ENCODE measurements around the gene GSG1L2.

The GSG1L2 gene

GRCh38 chr17:9825641-9826150 lies 3.8 kb upstream of the GSG1L2 start, which contains the start of gene GLP2R:
Gene GLP2R (plus strand): TSS chr17:9825924. CDS start chr17:9826064, 140 bp downstream.
- no peak for DNase-seq (ENCODE audit: low read depth, low spot score)

DNA sequence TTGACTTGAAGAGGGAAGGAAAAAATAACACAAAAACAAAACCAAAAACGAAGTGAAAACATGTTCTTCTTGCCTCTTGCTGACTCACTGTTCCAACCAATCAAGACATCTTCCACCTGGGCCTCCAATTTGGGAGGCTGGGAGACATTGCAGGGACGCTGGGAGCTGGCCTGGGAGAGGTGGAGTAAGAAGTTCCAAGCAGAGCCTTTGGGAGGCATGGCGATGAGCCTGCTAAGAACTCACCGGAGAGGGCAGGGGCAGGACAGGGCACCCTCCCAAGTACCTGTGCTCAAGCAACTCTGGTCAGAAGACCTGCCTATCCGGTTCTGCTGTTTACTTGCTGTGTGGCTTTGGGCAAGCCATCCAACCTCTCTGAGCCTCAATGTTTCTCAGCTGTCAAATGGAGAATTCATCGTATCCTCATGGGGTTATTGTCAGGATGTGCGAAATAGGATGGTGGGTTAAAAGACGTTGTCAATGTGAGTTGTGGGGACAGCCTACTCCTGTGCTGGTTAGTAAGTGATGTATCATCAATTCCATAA lies 3.0 kb upstream of the GSG1L2 start:
- no peak for DNase-seq (ENCODE audit: low read depth, low spot score)

DNA sequence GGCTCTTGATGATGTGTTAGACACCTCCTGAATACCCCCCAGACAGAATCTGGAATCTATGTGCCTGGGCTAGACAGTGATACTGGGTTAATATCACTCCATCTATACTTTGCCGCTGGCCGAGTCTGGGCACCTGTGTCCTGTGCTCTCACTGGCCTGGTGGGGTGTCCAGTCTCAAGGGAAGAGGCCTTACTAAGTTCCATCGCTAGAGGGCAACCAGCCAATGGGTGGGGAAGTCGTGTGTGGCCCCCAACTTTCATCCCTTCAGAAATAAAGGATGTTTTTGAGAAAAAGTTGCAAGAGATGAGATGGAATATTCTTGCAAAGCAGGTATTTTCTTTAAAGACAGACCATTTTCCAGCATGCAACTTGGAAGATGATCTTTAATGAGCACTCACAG lies 2.2 kb upstream of the GSG1L2 start:
- DNase-seq (ENCODE audit: low read depth, low spot score), result no peak

GRCh38 chr17:9820448-9820847 lies 1.4 kb downstream of the GSG1L2 start:
- DNase-seq (ENCODE audit: low read depth, low spot score), result no peak

DNA sequence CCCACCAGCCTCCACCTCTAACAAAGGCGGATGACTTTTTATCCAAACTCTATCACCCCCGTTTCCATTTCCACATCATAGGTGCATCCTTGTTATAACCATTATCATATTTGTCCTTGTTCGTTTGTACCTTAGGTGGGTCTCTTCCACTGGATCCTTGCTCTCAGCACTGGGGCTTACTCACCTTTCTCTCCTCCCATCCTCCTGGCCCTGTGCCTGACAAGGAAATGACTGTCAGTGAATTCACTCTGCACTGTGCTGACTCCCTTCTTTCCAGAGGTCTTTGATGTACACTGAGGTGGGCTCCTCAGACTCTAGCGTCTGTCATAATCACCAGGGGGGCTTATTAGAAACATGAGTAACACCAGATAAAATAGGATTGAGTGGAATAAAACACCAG lies 3.1 kb downstream of the GSG1L2 start:
- no peak for DNase-seq (ENCODE audit: low read depth, low spot score)

GRCh38 chr17:9817086-9817485 lies 4.8 kb downstream of the GSG1L2 start:
- peak; percentile 56 for DNase-seq (ENCODE audit: low read depth, low spot score)

- no peak for DNase-seq (ENCODE audit: low read depth, low spot score)
Measured at GRCh38 chr17:9816472-9816871, 5.4 kb downstream of the GSG1L2 start.

- no peak for DNase-seq (ENCODE audit: low read depth, low spot score)
Measured at GRCh38 chr17:9814337-9814945, 7.4 kb downstream of the GSG1L2 start.

DNA sequence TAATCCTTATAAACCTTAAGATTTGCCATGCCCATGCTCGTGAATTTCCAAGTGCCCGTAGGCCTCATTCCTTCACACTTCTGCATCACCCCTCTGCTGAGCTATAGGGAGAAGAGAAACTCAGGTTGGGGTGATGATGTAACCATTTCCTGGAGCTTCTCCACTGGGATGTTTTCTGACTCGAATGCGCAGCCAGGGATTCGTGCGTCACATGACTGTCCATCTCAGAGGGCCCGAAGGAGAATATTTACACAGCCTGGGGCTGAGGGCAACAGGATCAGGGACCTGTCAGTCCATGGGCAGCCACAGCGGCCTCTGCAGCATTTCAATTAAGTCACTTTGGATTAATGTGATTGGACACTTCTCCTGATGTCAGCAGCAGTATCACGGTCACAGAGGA lies 8.7 kb downstream of the GSG1L2 start:
- DNase-seq (ENCODE audit: low read depth, low spot score), result no peak

DNA sequence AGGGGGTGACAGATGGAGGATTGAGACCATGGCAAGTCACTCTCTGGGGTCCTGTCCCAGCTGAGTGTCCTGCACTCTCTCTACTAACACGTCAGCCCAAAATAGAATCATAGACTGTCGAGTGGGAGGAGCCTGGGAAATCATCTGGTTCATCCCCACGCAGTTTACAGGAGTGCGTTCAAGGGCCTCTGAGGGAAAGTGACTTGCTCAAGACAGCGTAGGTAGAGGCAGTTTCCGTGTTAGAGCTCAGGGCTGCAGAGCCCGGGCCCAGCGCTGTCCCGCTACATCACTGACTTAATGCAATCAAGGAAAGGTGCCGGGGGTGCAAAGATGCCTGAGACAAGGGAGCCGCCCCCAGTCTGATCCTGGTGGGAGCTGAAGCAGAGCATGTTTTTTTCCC lies 10.3 kb downstream of the GSG1L2 start:
- no peak for DNase-seq (ENCODE audit: low read depth, low spot score)

- DNase-seq (ENCODE audit: low read depth, low spot score), result no peak
Measured at GRCh38 chr17:9811086-9811485, 10.8 kb downstream of the GSG1L2 start.

GRCh38 chr17:9810100-9810949 lies 11.6 kb downstream of the GSG1L2 start:
- no peak for DNase-seq (ENCODE audit: low read depth, low spot score)

DNA sequence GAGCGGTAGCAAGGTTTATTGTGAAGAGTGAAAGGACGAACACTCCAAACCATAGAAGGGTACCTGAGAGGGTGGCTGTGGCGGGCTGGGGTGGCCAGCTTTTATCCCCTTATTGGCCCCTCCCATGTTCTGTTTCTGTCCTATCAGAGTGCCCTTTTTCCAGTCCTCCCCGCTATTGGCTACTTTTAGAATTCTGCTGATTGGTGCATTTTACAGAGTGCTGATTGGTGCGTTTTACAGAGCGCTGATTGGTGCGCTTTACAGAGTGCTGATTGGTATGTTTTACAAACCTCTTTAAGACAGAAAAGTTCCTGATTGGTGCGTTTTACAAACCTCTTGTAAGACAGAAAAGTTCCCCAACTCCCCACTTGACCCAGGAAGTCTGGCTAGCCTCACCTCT lies 12.5 kb downstream of the GSG1L2 start:
- DNase-seq (ENCODE audit: low read depth, low spot score), result no peak

DNA sequence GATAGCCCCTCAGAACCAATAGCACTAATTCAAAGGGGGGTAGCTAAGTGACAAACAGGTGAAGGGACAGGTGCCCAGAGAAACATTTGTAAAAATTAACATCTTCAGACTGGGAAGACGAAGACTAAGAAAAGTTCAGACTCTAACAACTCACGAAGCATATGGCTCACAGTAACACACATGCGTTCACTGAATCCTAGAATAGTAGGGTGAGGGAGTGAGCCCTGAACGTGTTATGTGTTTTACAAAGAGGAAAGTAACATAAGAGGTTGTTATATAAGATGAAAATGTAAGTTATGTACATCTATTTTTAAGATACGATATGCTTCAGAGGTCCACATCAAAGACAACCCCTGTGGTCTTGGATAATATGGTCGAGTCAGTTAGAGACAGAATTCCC lies 15.2 kb downstream of the GSG1L2 start:
- DNase-seq (ENCODE audit: low read depth, low spot score), result no peak

DNA sequence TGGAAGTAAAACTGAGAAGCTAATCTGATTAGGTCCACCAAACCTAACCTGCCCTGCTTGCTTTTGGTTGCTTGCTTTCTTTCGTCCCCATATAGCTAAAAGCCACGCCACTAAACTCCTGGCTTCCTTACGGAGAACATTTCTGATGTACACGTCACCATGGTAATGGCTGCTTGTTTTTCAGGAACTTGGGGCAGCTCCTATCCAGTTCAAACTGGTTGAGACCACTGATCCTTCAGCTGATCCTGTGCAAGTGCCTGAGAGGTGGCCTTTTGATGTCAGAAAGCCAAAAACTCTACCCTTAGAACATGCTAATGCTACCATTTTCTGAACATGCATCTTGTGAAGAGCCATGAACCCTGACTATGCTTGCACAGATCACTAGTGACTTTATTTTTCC lies 16.1 kb downstream of the GSG1L2 start:
- DNase-seq (ENCODE audit: low read depth, low spot score), result no peak

DNA sequence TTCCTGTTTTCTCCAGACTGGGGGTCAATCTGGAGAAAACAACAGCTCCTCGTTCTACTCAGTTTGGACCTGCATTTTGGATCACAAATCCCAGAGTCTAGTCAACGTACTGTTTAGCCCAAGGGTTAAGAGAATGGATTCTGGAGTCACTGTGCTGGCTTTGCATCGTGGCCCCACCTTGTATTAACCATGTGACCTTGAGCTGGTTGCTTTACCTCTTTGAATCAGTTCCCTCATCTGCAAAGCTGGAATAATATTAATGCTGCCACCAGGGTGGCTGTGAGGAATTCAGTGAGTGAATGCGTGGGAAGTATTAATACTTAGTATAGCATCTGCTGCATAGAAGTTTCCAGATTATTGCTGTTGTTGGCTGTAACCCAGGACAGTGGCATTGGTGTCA lies 19.2 kb downstream of the GSG1L2 start:
- no peak for DNase-seq (ENCODE audit: low read depth, low spot score)

DNA sequence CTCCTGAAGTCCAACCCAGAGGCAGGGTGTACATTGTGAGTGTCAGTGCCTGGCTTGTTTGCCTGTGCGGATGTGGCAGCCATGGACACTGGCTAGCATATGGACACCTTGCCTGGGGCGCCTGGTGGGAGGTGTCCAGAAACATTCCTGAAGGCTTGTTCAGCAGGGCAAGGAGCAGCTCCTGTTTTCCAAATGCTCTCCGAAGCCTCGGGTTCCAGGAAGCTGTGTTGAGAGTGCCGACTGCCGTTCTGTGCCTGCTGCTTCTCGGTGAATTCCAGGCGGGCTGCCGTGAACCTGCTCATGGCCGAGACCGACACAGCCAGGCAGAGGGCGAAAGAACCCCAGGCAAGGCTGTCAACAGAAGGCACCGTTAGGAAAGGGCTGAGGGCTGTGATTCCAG lies 19.6 kb downstream of the GSG1L2 start:
- DNase-seq (ENCODE audit: low read depth, low spot score), result no peak

GRCh38 chr17:9801505-9801904 lies 20.4 kb downstream of the GSG1L2 start:
- no peak for DNase-seq (ENCODE audit: low read depth, low spot score)

DNA sequence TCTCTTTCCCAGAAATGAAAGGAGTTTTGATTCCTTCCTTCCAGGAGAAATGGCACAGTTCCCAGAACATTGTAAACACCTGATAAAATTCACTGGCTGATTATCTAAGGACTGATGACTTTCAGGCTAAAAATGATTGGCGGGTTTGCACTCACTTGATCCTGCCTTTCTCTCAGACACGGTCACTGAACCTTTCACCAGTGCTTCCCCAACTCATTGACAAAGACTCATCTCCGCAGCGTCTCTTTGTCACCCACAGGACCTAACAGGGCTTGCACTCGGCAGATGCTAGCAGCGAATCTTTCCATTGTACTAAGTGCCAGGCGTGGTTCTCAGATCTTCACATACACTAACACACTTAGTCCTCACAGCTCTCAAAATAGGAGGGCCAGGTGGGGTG lies 23.2 kb downstream of the GSG1L2 start:
- no peak for DNase-seq (ENCODE audit: low read depth, low spot score)

DNA sequence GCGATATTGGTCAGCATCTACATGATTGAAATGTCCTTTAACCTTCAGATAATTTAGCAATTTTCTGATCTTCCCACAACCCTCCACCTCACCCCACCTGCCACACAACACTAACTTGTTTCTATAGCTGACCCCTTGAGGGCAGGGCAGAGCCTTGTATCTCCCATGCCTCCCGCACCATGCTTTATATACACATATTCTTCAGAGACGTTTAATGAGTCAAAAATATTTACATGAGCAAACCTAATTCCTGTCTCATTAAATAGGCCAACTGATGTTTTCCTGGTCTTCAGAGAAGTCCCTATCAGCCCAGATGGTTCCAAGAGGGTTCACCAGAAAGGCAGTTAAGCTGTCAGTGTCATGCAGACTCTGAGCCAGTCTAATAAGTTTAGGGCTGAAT lies 23.9 kb downstream of the GSG1L2 start:
- DNase-seq (ENCODE audit: low read depth, low spot score), result no peak

- no peak for DNase-seq (ENCODE audit: low read depth, low spot score)
Measured at GRCh38 chr17:9792181-9792840, 29.6 kb downstream of the GSG1L2 start.
